ENCODE results near the gene NDST4. TPM values are rescaled to one million over a fixed set of nuclear protein-coding genes. Genes with fewer than 3 reads are reported as not detected.

The NDST4 gene
- total RNA-seq, 1 experiment from 2014 or later, result not detected

DNA sequence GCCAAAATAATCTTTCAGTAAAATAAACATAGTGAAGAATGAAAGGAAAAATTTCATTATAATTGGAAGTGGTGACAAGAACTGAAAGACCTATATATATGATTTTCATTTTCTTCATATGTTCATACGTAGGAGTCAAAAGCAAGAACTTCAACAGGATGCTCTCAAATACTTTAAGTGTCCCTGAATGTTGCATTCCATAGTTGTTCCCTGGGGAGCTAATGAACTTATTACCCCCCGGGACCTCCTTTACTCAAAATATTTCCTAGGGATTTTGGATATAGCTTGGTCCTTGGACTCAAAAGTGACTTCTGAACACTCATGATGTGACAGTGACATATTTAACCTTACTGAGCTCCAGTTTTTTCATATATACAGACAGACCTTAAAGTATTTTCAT, 44.9 kb upstream of the NDST4 start:
- no peak overlapping the region for H3K27ac ChIP-seq (ENCODE audit: low read depth, low read length)
- intact Hi-C loops (cut with micrococcal nuclease), result no loop called here
- no peaks in the 10 kb centered on the region for H3K9me2 ChIP-seq (ENCODE audit: insufficient read depth)
- H3K4me1 ChIP-seq (ENCODE audit: control insufficient read depth in 1 of 2, insufficient read depth in 2 of 2, low read length in 2 of 2), result no peaks in the 10 kb centered on the region
- no peak overlapping the region for H2AFZ ChIP-seq (ENCODE audit: low read depth, low read length, poor library complexity, severe bottlenecking)
- H4K20me1 ChIP-seq (ENCODE audit: insufficient read depth), result no peaks in the 10 kb centered on the region
- ATAC-seq, result no peak
- POLR2A ChIA-PET, result no interaction called here
- BruUV-seq (replicated peaks), result no TSS peak
- H3K9ac ChIP-seq (ENCODE audit: low read length), result no peak overlapping the region
- H3K79me2 ChIP-seq (ENCODE audit: insufficient read depth, low read length), result no peaks in the 10 kb centered on the region
- H3K4me3 ChIP-seq (replicated peaks in 1 of 2; ENCODE audit: low read depth in 1 of 2, low read length in 2 of 2), result no peak overlapping the region
- H3K9me3 ChIP-seq (ENCODE audit: control insufficient read depth in 1 of 2, insufficient read depth in 1 of 2, low read depth in 1 of 2, low read length in 2 of 2), result no peaks in the 10 kb centered on the region
- no peak overlapping the region for H3K4me2 ChIP-seq (ENCODE audit: low read length)
- RAD21 ChIA-PET (ENCODE audit: low non-redundant PET in 1 of 2, low total read pairs in 2 of 2, uncharacterized antibody in 2 of 2, unreplicated experiment in 2 of 2), result no interaction called here
- no peaks in the 10 kb centered on the region for H3K36me3 ChIP-seq (ENCODE audit: control insufficient read depth in 1 of 2, insufficient read depth in 2 of 2, low read length in 2 of 2)
- CTCF ChIA-PET, result no interaction called here
- TF ChIP-seq CEBPB (IDR thresholded peaks at IDR 0.05; ENCODE audit: low read depth) (no peak), JUND (IDR thresholded peaks at IDR 0.05) (no peak), EZH2phosphoT487 (IDR thresholded peaks at IDR 0.05; ENCODE audit: borderline replicate concordance) (no peak), POLR2AphosphoS5 (IDR thresholded peaks at IDR 0.05; ENCODE audit: low read depth, low read length) (no peak), ELF1 (IDR thresholded peaks at IDR 0.05; ENCODE audit: borderline replicate concordance, low read depth) (no peak), ZNF274 (IDR thresholded peaks at IDR 0.05; ENCODE audit: low read depth, low read length) (no peak), FOSL1 (IDR thresholded peaks at IDR 0.05; ENCODE audit: low read depth) (no peak), SRF (IDR thresholded peaks at IDR 0.05; ENCODE audit: low read depth) (no peak), POLR2A (IDR thresholded peaks at IDR 0.05; ENCODE audit: borderline replicate concordance, extremely low read depth, insufficient read depth, insufficient read length) (no peak), TCF7L2 (IDR thresholded peaks at IDR 0.05; ENCODE audit: borderline replicate concordance, extremely low read depth, insufficient read depth, insufficient read length) (no peak), SP1 (IDR thresholded peaks at IDR 0.05; ENCODE audit: low read depth) (no peak), ZFX (IDR thresholded peaks at IDR 0.05) (no peak)
- TF ChIP-seq, protein P1, sequence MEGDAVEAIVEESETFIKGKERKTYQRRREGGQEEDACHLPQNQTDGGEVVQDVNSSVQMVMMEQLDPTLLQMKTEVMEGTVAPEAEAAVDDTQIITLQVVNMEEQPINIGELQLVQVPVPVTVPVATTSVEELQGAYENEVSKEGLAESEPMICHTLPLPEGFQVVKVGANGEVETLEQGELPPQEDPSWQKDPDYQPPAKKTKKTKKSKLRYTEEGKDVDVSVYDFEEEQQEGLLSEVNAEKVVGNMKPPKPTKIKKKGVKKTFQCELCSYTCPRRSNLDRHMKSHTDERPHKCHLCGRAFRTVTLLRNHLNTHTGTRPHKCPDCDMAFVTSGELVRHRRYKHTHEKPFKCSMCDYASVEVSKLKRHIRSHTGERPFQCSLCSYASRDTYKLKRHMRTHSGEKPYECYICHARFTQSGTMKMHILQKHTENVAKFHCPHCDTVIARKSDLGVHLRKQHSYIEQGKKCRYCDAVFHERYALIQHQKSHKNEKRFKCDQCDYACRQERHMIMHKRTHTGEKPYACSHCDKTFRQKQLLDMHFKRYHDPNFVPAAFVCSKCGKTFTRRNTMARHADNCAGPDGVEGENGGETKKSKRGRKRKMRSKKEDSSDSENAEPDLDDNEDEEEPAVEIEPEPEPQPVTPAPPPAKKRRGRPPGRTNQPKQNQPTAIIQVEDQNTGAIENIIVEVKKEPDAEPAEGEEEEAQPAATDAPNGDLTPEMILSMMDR (IDR thresholded peaks at IDR 0.05 in 2 of 3, conservative IDR thresholded peaks at IDR 0.05 in 1 of 3; ENCODE audit: borderline replicate concordance in 1 of 3, insufficient read depth in 1 of 3, low read depth in 2 of 3, low read length in 2 of 3), result no peak
- TF ChIP-seq, protein P2, sequence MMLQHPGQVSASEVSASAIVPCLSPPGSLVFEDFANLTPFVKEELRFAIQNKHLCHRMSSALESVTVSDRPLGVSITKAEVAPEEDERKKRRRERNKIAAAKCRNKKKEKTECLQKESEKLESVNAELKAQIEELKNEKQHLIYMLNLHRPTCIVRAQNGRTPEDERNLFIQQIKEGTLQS (IDR thresholded peaks at IDR 0.05), result no peak
- no peaks in the 10 kb centered on the region for H3K27me3 ChIP-seq (ENCODE audit: insufficient read depth, low read length)
- DNase-seq (ENCODE audit: low read depth, low spot score), result no peak

Measured in HCT116 (cell line).